SK-N-SH (cell line): ENCODE data around the gene MSL1. TPM values are rescaled to one million over a fixed set of nuclear protein-coding genes. Genes with fewer than 3 reads are reported as not detected.

Experiments used
- CTCF ChIA-PET: fragments of 300-600, 350-600 bp; formaldehyde crosslinking; extraction: SDS; loops from one replicate; lab custom pipeline; 2021; lab: Yijun Ruan, JAX
- POLR2A ChIA-PET: fragments of 350-600 bp; sonication (Branson Sonifier 250); formaldehyde crosslinking; extraction: SDS; loops from one replicate; lab custom pipeline; 2020; ENCODE audit warnings: antibody characterized with exemption, inconsistent platforms; lab: Yijun Ruan, JAX
- DNase-seq: peaks from one replicate; pipeline ENCODE4 v3.0.0; 2012
- H2AFZ ChIP-seq: fragments of 200-600 bp; sonication (generic); 2 replicates; pipeline ENCODE4 v1.8.1; 2016; ENCODE audit warnings: antibody characterized with exemption, mild to moderate bottlenecking, low read depth
- H3F3A ChIP-seq: fragments of 200-600 bp; sonication (generic); replicated peaks from 2 replicates; pipeline ENCODE3; 2016; ENCODE audit warnings: antibody characterized with exemption, mild to moderate bottlenecking; ENCODE audit not compliant: insufficient read depth
- H3K27ac ChIP-seq, 2 experiments: fragments of 200-500 bp in 1 of 2; fragments of 200-600 bp in 1 of 2; sonication (Bioruptor generic) in 1 of 2; sonication (generic), shearing (Covaris generic) in 1 of 2; 2 replicates each; pipeline versions ENCODE4 v1.5.1 to v1.6.1; 2014 to 2016; ENCODE audit warnings: low read depth in 2 of 2, inconsistent platforms in 1 of 2, low read length in 1 of 2, mild to moderate bottlenecking in 1 of 2, mixed read lengths in 1 of 2
- H3K27me3 ChIP-seq: fragments of 200-600 bp; sonication (generic), shearing (Covaris generic); 2 replicates; pipeline ENCODE4 v1.6.1; 2016; ENCODE audit warnings: mixed run types; ENCODE audit not compliant: insufficient read depth
- H3K36me3 ChIP-seq, 2 experiments: fragments of 200-500 bp in 1 of 2; fragments of 200-600 bp in 1 of 2; sonication (Bioruptor generic) in 1 of 2; sonication (generic) in 1 of 2; replicated peaks in 1 of 2; 2 replicates each; pipeline versions ENCODE3 to v1.5.1; 2014 to 2016; ENCODE audit warnings: low read length in 1 of 2, mild to moderate bottlenecking in 1 of 2; ENCODE audit not compliant: insufficient read depth in 2 of 2, control insufficient read depth in 1 of 2
- H3K4me1 ChIP-seq, 2 experiments: fragments of 200-500 bp in 1 of 2; fragments of 200-600 bp in 1 of 2; sonication (Bioruptor generic) in 1 of 2; sonication (generic), shearing (Covaris generic) in 1 of 2; 2 replicates each; pipeline versions ENCODE4 v1.5.1 to v1.6.1; 2014 to 2016; ENCODE audit warnings: low read depth in 1 of 2, low read length in 1 of 2, mixed run types in 1 of 2; ENCODE audit not compliant: insufficient read depth in 2 of 2, control insufficient read depth in 1 of 2
- H3K4me2 ChIP-seq: fragments of 200-600 bp; sonication (generic), shearing (Covaris generic); 2 replicates; pipeline ENCODE4 v1.6.1; 2017; ENCODE audit warnings: mixed run types
- H3K4me3 ChIP-seq, 2 experiments: fragments of 200-500 bp in 1 of 2; fragments of 200-600 bp in 1 of 2; sonication (Bioruptor generic) in 1 of 2; sonication (generic), shearing (Covaris generic) in 1 of 2; 2 replicates each; pipeline versions ENCODE4 v1.5.1 to v1.8.1; 2014 to 2016; ENCODE audit warnings: low read depth in 2 of 2, inconsistent platforms in 1 of 2, low read length in 1 of 2, mild to moderate bottlenecking in 1 of 2, mixed read lengths in 1 of 2, moderate library complexity in 1 of 2
- H3K79me2 ChIP-seq: fragments of 200-600 bp; sonication (generic); 2 replicates; pipeline ENCODE4 v1.8.1; 2017; ENCODE audit warnings: mild to moderate bottlenecking; ENCODE audit not compliant: insufficient read depth
- H3K9ac ChIP-seq: fragments of 200-600 bp; sonication (generic); 2 replicates; pipeline ENCODE4 v1.6.1; 2017; ENCODE audit warnings: mixed run types
- H3K9me2 ChIP-seq: fragments of 200-600 bp; sonication (generic); 2 replicates; pipeline ENCODE4 v1.6.1; 2017; ENCODE audit warnings: mixed run types
- H3K9me3 ChIP-seq: fragments of 200-600 bp; sonication (generic); 2 replicates; pipeline ENCODE4 v1.6.1; 2017; ENCODE audit warnings: mixed run types, mild to moderate bottlenecking, moderate library complexity
- H4K20me1 ChIP-seq: fragments of 200-600 bp; sonication (generic); 2 replicates; pipeline ENCODE4 v1.6.1; 2017; ENCODE audit warnings: mild to moderate bottlenecking, mixed run types; ENCODE audit not compliant: insufficient read depth
- EP300 ChIP-seq, 2 experiments: IDR thresholded peaks; 2 replicates each; pipeline versions ENCODE4 v1.4.0 to v1.6.1; 2012; ENCODE audit warnings: borderline replicate concordance in 1 of 2, low read depth in 1 of 2, low read length in 1 of 2
- EZH2phosphoT487 ChIP-seq: fragments of 200-600 bp; sonication (generic); IDR thresholded peaks from 2 replicates; pipeline ENCODE4 v1.6.1; 2017; ENCODE audit warnings: low read depth, mixed run types, mild to moderate bottlenecking, antibody characterized with exemption, moderate library complexity, borderline replicate concordance
- FOXJ3 ChIP-seq: sonication (generic); formaldehyde crosslinking; IDR thresholded peaks from 2 replicates; pipeline ENCODE4 v1.5.1; 2020; ENCODE audit warnings: mild to moderate bottlenecking, missing genetic modification reagents
- GABPA ChIP-seq: IDR thresholded peaks from 2 replicates; pipeline ENCODE4 v1.4.0; 2012; ENCODE audit warnings: low read depth, mild to moderate bottlenecking
- GATA2 ChIP-seq: sonication (generic); formaldehyde crosslinking; IDR thresholded peaks from 2 replicates; pipeline ENCODE4 v1.5.0; 2020; ENCODE audit warnings: mild to moderate bottlenecking, missing genetic modification reagents
- JUND ChIP-seq: IDR thresholded peaks from 2 replicates; pipeline ENCODE4 v1.4.0; 2012
- MAX ChIP-seq: IDR thresholded peaks from 2 replicates; pipeline ENCODE4 v1.4.0; 2012; ENCODE audit warnings: low read depth
- MXI1 ChIP-seq: IDR thresholded peaks from 2 replicates; pipeline ENCODE4 v1.6.1; 2012; ENCODE audit warnings: mild to moderate bottlenecking, low read depth, low read length, improper control_type of control experiment
- NFIC ChIP-seq: IDR thresholded peaks from 2 replicates; pipeline ENCODE4 v1.4.0; 2012; ENCODE audit warnings: borderline replicate concordance
- PBX3 ChIP-seq: IDR thresholded peaks from 2 replicates; pipeline ENCODE4; 2012
- RAD21 ChIP-seq: IDR thresholded peaks from 2 replicates; pipeline ENCODE4 v1.6.1; 2012; ENCODE audit warnings: mild to moderate bottlenecking, low read length
- SMC3 ChIP-seq: IDR thresholded peaks from 2 replicates; pipeline ENCODE4 v1.6.1; 2012; ENCODE audit warnings: low read depth, low read length, improper control_type of control experiment
- TAF1 ChIP-seq: IDR thresholded peaks from 2 replicates; pipeline ENCODE4 v1.6.1; 2012; ENCODE audit warnings: low read depth, mild to moderate bottlenecking, low read length, moderate library complexity, borderline replicate concordance
- WGBS: methylation state at CpG from one replicate; pipeline ENCODE4 v1.1.6; 2017; ENCODE audit warnings: low lambda C conversion rate; 5-methylcytosine and 5-hydroxymethylcytosine counted together
- polyA plus RNA-seq, 3 experiments: library from polyadenylated mRNA; depleted of rRNA; stranded (reverse); fragments of >200 nt; gene quantifications; 2 replicates each; pipeline ENCODE4 v1.2.3, GENCODE V29; 2012
- TF ChIP-seq, protein P1 (sequence below): fragments of 150-350 bp; IDR thresholded peaks from 2 replicates; pipeline ENCODE4 v1.6.1; 2016; ENCODE audit warnings: mild to moderate bottlenecking, low read depth, low read length
- TF ChIP-seq, protein P2 (sequence below): IDR thresholded peaks from 2 replicates; pipeline ENCODE4 v1.6.1; 2012; ENCODE audit warnings: mild to moderate bottlenecking, low read depth, low read length, moderate library complexity

Gene MSL1
- polyA plus RNA-seq, 1 of the 3 experiments (the other 2 are of a cell fraction), result 30.2 TPM

- TF ChIP-seq, protein P1, sequence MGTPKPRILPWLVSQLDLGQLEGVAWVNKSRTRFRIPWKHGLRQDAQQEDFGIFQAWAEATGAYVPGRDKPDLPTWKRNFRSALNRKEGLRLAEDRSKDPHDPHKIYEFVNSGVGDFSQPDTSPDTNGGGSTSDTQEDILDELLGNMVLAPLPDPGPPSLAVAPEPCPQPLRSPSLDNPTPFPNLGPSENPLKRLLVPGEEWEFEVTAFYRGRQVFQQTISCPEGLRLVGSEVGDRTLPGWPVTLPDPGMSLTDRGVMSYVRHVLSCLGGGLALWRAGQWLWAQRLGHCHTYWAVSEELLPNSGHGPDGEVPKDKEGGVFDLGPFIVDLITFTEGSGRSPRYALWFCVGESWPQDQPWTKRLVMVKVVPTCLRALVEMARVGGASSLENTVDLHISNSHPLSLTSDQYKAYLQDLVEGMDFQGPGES, result no peak
Observed at GRCh38 chr17:40093005-40093579, 28.7 kb upstream of the MSL1 start (continued).

GRCh38 chr17:40093580-40094201, 28.1 kb upstream of the MSL1 start:
- no peak overlapping the region for H3K9ac ChIP-seq
- no peaks in the 10 kb centered on the region for H3K9me3 ChIP-seq
- 91% methylated on average over 12 of the region's 16 CpGs for WGBS
- no peaks in the 10 kb centered on the region for H3K27me3 ChIP-seq
- ChIA-PET CTCF (interaction anchor here (0.9 to 12.5 kb wide), 7 partner anchors 18 to 86 kb away, joined by 3 to 98 read pairs (median 6); no protein-coding TSS in a partner anchor), POLR2A (no interaction called here)
- H3K4me3 ChIP-seq, result no peak overlapping the region
- H3K27ac ChIP-seq, result no peak overlapping the region
- peaks cover 19% of the 10 kb centered on the region for H3K79me2 ChIP-seq
- DNase-seq, result no peak
- no peak overlapping the region for H3K4me2 ChIP-seq
- H2AFZ ChIP-seq, result no peak overlapping the region
- TF ChIP-seq MAX (no peak), PBX3 (no peak), MXI1 (no peak), EZH2phosphoT487 (no peak), GATA2 (CRISPR knock-in tag) (no peak), SMC3 (no peak), RAD21 (no peak)
- H4K20me1 ChIP-seq, result 0 out of 2 replicates have a peak, but pooled peaks cover 5% of the 10 kb centered on the region
- H3K4me1 ChIP-seq, result peaks cover 7 to 9% of the 10 kb centered on the region in 2 experiments; a peak in 1 of 4 replicates
- H3K9me2 ChIP-seq, result no peaks in the 10 kb centered on the region
- H3F3A ChIP-seq, result peaks cover 11% of the 10 kb centered on the region
- peaks cover 32 to 36% of the 10 kb centered on the region in 2 experiments for H3K36me3 ChIP-seq

DNA sequence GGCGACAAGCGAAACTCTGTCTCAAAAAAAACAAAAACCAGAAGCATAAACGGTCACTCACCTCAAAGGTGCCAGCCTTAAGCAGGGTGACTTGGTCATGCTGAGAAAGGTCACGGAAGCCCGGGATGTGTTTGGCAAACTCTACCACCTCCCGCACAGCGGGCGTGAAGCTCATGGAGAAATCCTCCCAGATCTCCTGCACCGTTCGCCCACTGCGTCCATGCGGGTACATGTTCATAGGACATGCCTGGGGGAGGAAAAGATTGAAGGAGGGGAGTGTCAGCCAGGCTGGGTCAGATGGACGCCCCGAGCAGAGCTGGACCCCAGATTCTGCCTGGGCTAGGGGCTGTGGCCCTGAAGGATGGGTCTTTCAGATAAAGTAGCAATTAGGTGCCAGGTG, 26.9 kb upstream of the MSL1 start:
- Histone ChIP-seq H3K4me1 (peaks cover 7 to 16% of the 10 kb centered on the region in 2 experiments; a peak in 1 of 4 replicates), H3K27ac (no peak overlapping the region), H3F3A (peaks cover 11% of the 10 kb centered on the region), H3K27me3 (no peaks in the 10 kb centered on the region), H3K9me3 (no peaks in the 10 kb centered on the region), H2AFZ (no peak overlapping the region), H3K9me2 (no peaks in the 10 kb centered on the region), H3K9ac (no peak overlapping the region), H3K79me2 (peaks cover 27% of the 10 kb centered on the region), H4K20me1 (0 out of 2 replicates have a peak, but pooled peaks cover 5% of the 10 kb centered on the region), H3K4me3 (no peak overlapping the region), H3K36me3 (peaks cover 32 to 36% of the 10 kb centered on the region in 2 experiments), H3K4me2 (no peak overlapping the region)
- ChIA-PET POLR2A (no interaction called here), CTCF (interaction anchor here (0.8 to 12.5 kb wide), 7 partner anchors 8 to 81 kb away, joined by 3 to 98 read pairs (median 4); partner anchors contain the start of gene THRA)
- DNase-seq, result no peak
- 97% methylated on average over 12 of the region's 14 CpGs for WGBS
- no peak for TF ChIP-seq TAF1
- TF ChIP-seq GATA2 (CRISPR knock-in tag), result no peak
- TF ChIP-seq, protein P2, sequence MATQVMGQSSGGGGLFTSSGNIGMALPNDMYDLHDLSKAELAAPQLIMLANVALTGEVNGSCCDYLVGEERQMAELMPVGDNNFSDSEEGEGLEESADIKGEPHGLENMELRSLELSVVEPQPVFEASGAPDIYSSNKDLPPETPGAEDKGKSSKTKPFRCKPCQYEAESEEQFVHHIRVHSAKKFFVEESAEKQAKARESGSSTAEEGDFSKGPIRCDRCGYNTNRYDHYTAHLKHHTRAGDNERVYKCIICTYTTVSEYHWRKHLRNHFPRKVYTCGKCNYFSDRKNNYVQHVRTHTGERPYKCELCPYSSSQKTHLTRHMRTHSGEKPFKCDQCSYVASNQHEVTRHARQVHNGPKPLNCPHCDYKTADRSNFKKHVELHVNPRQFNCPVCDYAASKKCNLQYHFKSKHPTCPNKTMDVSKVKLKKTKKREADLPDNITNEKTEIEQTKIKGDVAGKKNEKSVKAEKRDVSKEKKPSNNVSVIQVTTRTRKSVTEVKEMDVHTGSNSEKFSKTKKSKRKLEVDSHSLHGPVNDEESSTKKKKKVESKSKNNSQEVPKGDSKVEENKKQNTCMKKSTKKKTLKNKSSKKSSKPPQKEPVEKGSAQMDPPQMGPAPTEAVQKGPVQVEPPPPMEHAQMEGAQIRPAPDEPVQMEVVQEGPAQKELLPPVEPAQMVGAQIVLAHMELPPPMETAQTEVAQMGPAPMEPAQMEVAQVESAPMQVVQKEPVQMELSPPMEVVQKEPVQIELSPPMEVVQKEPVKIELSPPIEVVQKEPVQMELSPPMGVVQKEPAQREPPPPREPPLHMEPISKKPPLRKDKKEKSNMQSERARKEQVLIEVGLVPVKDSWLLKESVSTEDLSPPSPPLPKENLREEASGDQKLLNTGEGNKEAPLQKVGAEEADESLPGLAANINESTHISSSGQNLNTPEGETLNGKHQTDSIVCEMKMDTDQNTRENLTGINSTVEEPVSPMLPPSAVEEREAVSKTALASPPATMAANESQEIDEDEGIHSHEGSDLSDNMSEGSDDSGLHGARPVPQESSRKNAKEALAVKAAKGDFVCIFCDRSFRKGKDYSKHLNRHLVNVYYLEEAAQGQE, result no peak
- no peak for TF ChIP-seq SMC3
- TF ChIP-seq NFIC, result no peak
- no peak for TF ChIP-seq MAX
- TF ChIP-seq JUND, result no peak
- TF ChIP-seq, protein P1, result no peak
- TF ChIP-seq GABPA, result no peak
- no peak for TF ChIP-seq EP300 (IDR thresholded peaks at IDR 0.05; ENCODE audit: borderline replicate concordance in 1 of 2, low read depth in 1 of 2, low read length in 1 of 2)
- TF ChIP-seq MXI1, result no peak
- TF ChIP-seq FOXJ3 (CRISPR knock-in tag), result no peak
